Measurements from ENCODE around the gene CTDSP2.
A peak's percentile ranks its signal among the peaks of the same experiment; 100 is the strongest.

CTDSP2 gene

GRCh38 chr12:57806677-57807076 is 39.9 kb downstream of the CTDSP2 start:
- Histone ChIP-seq H3K36me3 (ENCODE audit: insufficient read depth, low read length) (peaks cover 47% of the 10 kb centered on the region), H3K9me3 (ENCODE audit: low read length) (no peaks in the 10 kb centered on the region), H3K27me3 (ENCODE audit: insufficient read depth, low read length) (no peaks in the 10 kb centered on the region), H3K4me1 (ENCODE audit: insufficient read depth, low read length) (no peaks in the 10 kb centered on the region), H3K4me3 (ENCODE audit: low read length) (no peak overlapping the region), H2AFZ (ENCODE audit: low read depth, low read length) (no peak overlapping the region)

GRCh38 chr12:57803319-57803893 is 43.1 kb downstream of the CTDSP2 start:
- H3K9me3 ChIP-seq (ENCODE audit: low read length), result no peaks in the 10 kb centered on the region
- H3K27me3 ChIP-seq (ENCODE audit: insufficient read depth, low read length), result no peaks in the 10 kb centered on the region
- no peaks in the 10 kb centered on the region for H3K4me1 ChIP-seq (ENCODE audit: insufficient read depth, low read length)
- H3K4me3 ChIP-seq (ENCODE audit: low read length), result no peak overlapping the region
- H2AFZ ChIP-seq (ENCODE audit: low read depth, low read length), result no peak overlapping the region
- peaks cover 46% of the 10 kb centered on the region for H3K36me3 ChIP-seq (ENCODE audit: insufficient read depth, low read length)

- Histone ChIP-seq H3K36me3 (ENCODE audit: insufficient read depth, low read length) (peaks cover 44% of the 10 kb centered on the region), H3K27me3 (ENCODE audit: insufficient read depth, low read length) (no peaks in the 10 kb centered on the region), H3K4me1 (ENCODE audit: insufficient read depth, low read length) (no peaks in the 10 kb centered on the region), H3K4me3 (ENCODE audit: low read length) (no peak overlapping the region), H2AFZ (ENCODE audit: low read depth, low read length) (no peak overlapping the region), H3K9me3 (ENCODE audit: low read length) (no peaks in the 10 kb centered on the region)
Observed at GRCh38 chr12:57802607-57803006, 43.9 kb downstream of the CTDSP2 start.

GRCh38 chr12:57800965-57801364 is 45.6 kb downstream of the CTDSP2 start:
- Histone ChIP-seq H3K36me3 (ENCODE audit: insufficient read depth, low read length) (peaks cover 49% of the 10 kb centered on the region), H3K9me3 (ENCODE audit: low read length) (no peaks in the 10 kb centered on the region), H3K4me1 (ENCODE audit: insufficient read depth, low read length) (no peaks in the 10 kb centered on the region), H3K27me3 (ENCODE audit: insufficient read depth, low read length) (no peaks in the 10 kb centered on the region), H2AFZ (ENCODE audit: low read depth, low read length) (no peak overlapping the region), H3K4me3 (ENCODE audit: low read length) (no peak overlapping the region)

- Histone ChIP-seq H3K4me3 (ENCODE audit: low read length) (no peak overlapping the region), H3K36me3 (ENCODE audit: insufficient read depth, low read length) (peaks cover 70% of the 10 kb centered on the region), H3K4me1 (ENCODE audit: insufficient read depth, low read length) (no peaks in the 10 kb centered on the region), H3K9me3 (ENCODE audit: low read length) (no peaks in the 10 kb centered on the region), H3K27me3 (ENCODE audit: insufficient read depth, low read length) (no peaks in the 10 kb centered on the region), H2AFZ (ENCODE audit: low read depth, low read length) (no peak overlapping the region)
Observed at GRCh38 chr12:57797933-57798332, 48.6 kb downstream of the CTDSP2 start.

- Histone ChIP-seq H3K27me3 (ENCODE audit: insufficient read depth, low read length) (no peaks in the 10 kb centered on the region), H3K36me3 (ENCODE audit: insufficient read depth, low read length) (peaks cover 71% of the 10 kb centered on the region), H2AFZ (ENCODE audit: low read depth, low read length) (no peak overlapping the region), H3K4me3 (ENCODE audit: low read length) (no peak overlapping the region), H3K9me3 (ENCODE audit: low read length) (no peaks in the 10 kb centered on the region), H3K4me1 (ENCODE audit: insufficient read depth, low read length) (no peaks in the 10 kb centered on the region)
Observed at GRCh38 chr12:57796996-57797395, 49.5 kb downstream of the CTDSP2 start.

- H3K27me3 ChIP-seq (ENCODE audit: insufficient read depth, low read length), result no peaks in the 10 kb centered on the region
- H3K36me3 ChIP-seq (ENCODE audit: insufficient read depth, low read length), result peaks cover 73% of the 10 kb centered on the region
- no peak overlapping the region for H3K4me3 ChIP-seq (ENCODE audit: low read length)
- H3K4me1 ChIP-seq (ENCODE audit: insufficient read depth, low read length), result no peaks in the 10 kb centered on the region
- no peak overlapping the region for H2AFZ ChIP-seq (ENCODE audit: low read depth, low read length)
- no peaks in the 10 kb centered on the region for H3K9me3 ChIP-seq (ENCODE audit: low read length)
Observed at GRCh38 chr12:57795354-57795753, 51.2 kb downstream of the CTDSP2 start.

GRCh38 chr12:57793920-57794319 is 52.6 kb downstream of the CTDSP2 start:
- H3K4me1 ChIP-seq (ENCODE audit: insufficient read depth, low read length), result no peaks in the 10 kb centered on the region
- peaks cover 76% of the 10 kb centered on the region for H3K36me3 ChIP-seq (ENCODE audit: insufficient read depth, low read length)
- no peaks in the 10 kb centered on the region for H3K27me3 ChIP-seq (ENCODE audit: insufficient read depth, low read length)
- no peaks in the 10 kb centered on the region for H3K9me3 ChIP-seq (ENCODE audit: low read length)
- no peak overlapping the region for H2AFZ ChIP-seq (ENCODE audit: low read depth, low read length)
- H3K4me3 ChIP-seq (ENCODE audit: low read length), result no peak overlapping the region

GRCh38 chr12:57783861-57784260 is 62.7 kb downstream of the CTDSP2 start:
- H3K4me3 ChIP-seq (ENCODE audit: low read length), result peak overlapping the region; percentile 4

GRCh38 chr12:57783466-57783801 is 63.1 kb downstream of the CTDSP2 start:
- Histone ChIP-seq H3K36me3 (ENCODE audit: insufficient read depth, low read length) (peaks cover 31% of the 10 kb centered on the region), H3K27me3 (ENCODE audit: insufficient read depth, low read length) (no peaks in the 10 kb centered on the region), H3K9me3 (ENCODE audit: low read length) (no peaks in the 10 kb centered on the region), H3K4me3 (ENCODE audit: low read length) (peak overlapping the region; percentile 94), H2AFZ (ENCODE audit: low read depth, low read length) (no peak overlapping the region), H3K4me1 (ENCODE audit: insufficient read depth, low read length) (peaks cover 5% of the 10 kb centered on the region)

More at GRCh38 chr12:57783861-57784260, 62.7 kb downstream of the CTDSP2 start:
- H3K27me3 ChIP-seq (ENCODE audit: insufficient read depth, low read length), result no peaks in the 10 kb centered on the region
- H2AFZ ChIP-seq (ENCODE audit: low read depth, low read length), result no peak overlapping the region
- peaks cover 5% of the 10 kb centered on the region for H3K4me1 ChIP-seq (ENCODE audit: insufficient read depth, low read length)
- peaks cover 32% of the 10 kb centered on the region for H3K36me3 ChIP-seq (ENCODE audit: insufficient read depth, low read length)
- H3K9me3 ChIP-seq (ENCODE audit: low read length), result no peaks in the 10 kb centered on the region

- Histone ChIP-seq H3K27me3 (ENCODE audit: insufficient read depth, low read length) (no peaks in the 10 kb centered on the region), H3K9me3 (ENCODE audit: low read length) (no peaks in the 10 kb centered on the region), H3K36me3 (ENCODE audit: insufficient read depth, low read length) (peaks cover 31% of the 10 kb centered on the region), H3K4me3 (ENCODE audit: low read length) (peak within 1 kb of the TSS; percentile 94), H2AFZ (ENCODE audit: low read depth, low read length) (peak within 1 kb of the TSS; percentile 78), H3K4me1 (ENCODE audit: insufficient read depth, low read length) (peaks cover 5% of the 10 kb centered on the region)
Observed at GRCh38 chr12:57782608-57783465, 63.7 kb downstream of the CTDSP2 start, which contains the start of gene TSFM. TSS of gene TSFM (plus strand) at chr12:57782787. CDS start at chr12:57782802, 15 bp downstream.

- Histone ChIP-seq H3K27me3 (ENCODE audit: insufficient read depth, low read length) (no peaks in the 10 kb centered on the region), H3K9me3 (ENCODE audit: low read length) (no peaks in the 10 kb centered on the region), H2AFZ (ENCODE audit: low read depth, low read length) (no peak overlapping the region), H3K36me3 (ENCODE audit: insufficient read depth, low read length) (peaks cover 28% of the 10 kb centered on the region), H3K4me1 (ENCODE audit: insufficient read depth, low read length) (peaks cover 5% of the 10 kb centered on the region), H3K4me3 (ENCODE audit: low read length) (peak overlapping the region; percentile 94)
Observed at GRCh38 chr12:57782243-57782607, 64.3 kb downstream of the CTDSP2 start.

GRCh38 chr12:57781801-57782200 is 64.7 kb downstream of the CTDSP2 start:
- Histone ChIP-seq H3K27me3 (ENCODE audit: insufficient read depth, low read length) (no peaks in the 10 kb centered on the region), H3K4me3 (ENCODE audit: low read length) (no peak overlapping the region), H3K9me3 (ENCODE audit: low read length) (no peaks in the 10 kb centered on the region), H3K36me3 (ENCODE audit: insufficient read depth, low read length) (peaks cover 23% of the 10 kb centered on the region), H2AFZ (ENCODE audit: low read depth, low read length) (no peak overlapping the region), H3K4me1 (ENCODE audit: insufficient read depth, low read length) (peaks cover 5% of the 10 kb centered on the region)
